GM18526 (cell line): ENCODE results near the gene ANKRD2.

Source experiments
- POLR2A ChIP-seq: IDR thresholded peaks from 3 replicates; pipeline ENCODE4 v1.6.1; 2011; ENCODE audit not compliant: insufficient read length; ENCODE audit errors: extremely low read depth

The ANKRD2 gene

GRCh38 chr10:97566336-97566996 lies 6.1 kb upstream of the ANKRD2 start:
- no peak for TF ChIP-seq POLR2A

DNA sequence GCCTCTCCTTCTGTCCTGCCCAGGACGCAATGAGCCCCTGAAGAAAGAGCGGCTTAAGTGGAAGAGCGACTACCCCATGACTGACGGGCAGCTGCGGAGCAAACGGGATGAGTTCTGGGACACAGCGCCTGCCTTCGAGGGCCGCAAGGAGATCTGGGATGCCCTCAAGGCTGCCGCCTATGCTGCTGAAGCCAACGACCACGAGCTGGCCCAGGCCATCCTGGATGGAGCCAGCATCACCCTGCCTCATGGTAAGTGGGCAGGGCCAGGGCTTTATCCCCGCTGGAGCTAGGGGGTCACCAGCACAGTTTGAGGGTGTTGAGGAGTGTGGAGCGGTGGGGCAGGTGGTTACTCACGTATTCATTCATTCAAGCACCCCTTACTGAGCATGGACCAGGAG lies 4.7 kb upstream of the ANKRD2 start:
- TF ChIP-seq POLR2A, result no peak

DNA sequence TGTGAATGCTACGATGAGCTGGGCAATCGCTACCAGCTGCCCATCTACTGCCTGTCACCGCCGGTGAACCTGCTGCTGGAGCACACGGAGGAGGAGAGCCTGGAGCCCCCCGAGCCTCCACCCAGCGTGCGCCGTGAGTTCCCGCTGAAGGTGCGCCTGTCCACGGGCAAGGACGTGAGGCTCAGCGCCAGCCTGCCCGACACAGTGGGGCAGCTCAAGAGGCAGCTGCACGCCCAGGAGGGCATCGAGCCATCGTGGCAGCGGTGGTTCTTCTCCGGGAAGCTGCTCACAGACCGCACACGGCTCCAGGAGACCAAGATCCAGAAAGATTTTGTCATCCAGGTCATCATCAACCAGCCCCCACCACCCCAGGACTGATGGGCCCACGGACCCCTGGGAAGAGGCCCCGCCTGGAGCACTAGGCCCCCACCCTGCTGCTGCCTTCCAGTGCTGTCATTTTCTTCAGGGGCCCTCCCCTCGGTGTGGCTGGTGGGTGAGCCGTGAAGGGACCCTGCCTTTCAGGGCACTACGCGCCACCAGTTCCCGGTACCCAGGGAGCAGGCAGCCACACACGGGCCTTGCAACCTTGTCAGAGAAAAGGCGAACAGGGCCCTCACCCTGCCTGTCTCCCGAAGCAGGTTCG lies 2.3 kb upstream of the ANKRD2 start:
- TF ChIP-seq POLR2A, result no peak

DNA sequence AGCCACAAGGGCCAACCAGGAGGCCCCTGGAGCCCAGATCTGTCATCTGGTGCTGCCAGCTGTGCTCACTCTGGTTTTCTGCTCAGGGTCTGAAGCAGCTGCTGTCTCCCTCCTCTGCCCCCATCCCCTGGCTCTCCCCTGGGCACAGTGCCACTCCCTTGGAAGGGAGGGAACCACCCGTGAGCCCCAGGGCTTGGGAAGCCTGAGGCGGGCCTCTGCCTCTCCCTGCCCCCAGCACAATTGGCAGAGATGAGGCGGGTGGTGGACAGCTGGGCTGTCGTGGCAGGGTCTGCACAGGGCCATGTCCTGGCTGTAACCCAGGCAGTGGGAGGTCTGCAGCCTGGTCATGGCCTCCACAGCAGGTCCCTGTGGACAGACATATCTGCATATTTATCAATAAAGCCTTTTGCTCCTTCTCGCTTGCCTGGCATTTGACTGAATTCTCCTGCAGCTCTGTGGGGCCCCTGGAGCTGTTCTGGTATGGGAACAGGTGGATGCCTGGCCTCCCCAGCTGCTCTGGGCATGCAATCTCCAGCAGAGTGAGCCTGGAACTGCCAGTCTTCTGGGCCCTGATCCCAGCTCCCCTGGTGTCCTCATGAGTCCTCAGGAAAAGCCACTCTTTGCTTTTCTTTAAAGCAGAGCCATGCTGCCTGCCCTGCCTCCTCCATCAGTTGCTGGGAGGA lies 1.6 kb upstream of the ANKRD2 start:
- TF ChIP-seq POLR2A, result no peak

GRCh38 chr10:97571622-97572021 lies 957 bp upstream of the ANKRD2 start:
- no peak for TF ChIP-seq POLR2A

DNA sequence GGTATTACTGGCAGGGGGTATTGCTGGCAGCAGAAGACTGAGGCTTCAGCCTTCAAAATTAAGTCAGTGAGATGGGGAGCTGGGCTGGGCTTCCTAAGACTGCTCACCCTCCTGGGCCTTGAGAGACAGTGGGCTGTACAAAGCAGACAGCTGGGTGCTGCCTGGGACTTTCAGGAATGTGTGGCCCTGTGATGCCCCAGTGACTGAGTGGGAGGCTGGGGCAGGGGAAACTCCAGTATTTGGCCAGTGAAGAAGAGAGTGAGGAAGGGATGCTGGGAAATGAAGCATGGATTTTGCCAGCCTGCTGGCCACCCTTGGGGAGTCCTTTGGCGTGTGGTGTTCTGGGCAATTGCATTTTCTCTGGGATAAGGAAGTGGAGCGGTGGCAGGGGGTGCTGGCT lies 442 bp downstream of the ANKRD2 start:
- TF ChIP-seq POLR2A, result no peak

DNA sequence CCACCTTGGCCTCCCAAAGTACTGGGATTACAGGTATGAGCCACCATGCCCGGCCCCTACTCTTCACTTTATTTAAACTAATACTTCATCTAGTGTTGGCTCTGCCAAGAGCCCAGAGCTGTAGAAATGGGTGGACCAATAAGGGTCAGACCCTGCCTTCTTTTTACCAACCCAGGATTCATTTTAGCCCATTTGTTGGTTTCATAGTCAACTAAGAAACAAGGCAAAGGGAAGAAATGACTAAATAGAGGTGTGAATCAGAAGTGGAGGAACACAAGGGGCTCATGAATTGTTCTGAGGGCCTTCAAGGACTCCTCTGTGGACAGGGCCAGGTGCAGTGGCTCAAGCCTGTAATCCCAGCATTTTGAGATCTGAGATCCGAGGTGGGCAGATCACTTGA lies 1.1 kb downstream of the ANKRD2 start:
- TF ChIP-seq POLR2A, result no peak

- TF ChIP-seq POLR2A, result no peak
These were observed 2.0 kb downstream of the ANKRD2 start for GRCh38 chr10:97574374-97575126.

GRCh38 chr10:97575127-97575668 lies 2.6 kb downstream of the ANKRD2 start:
- TF ChIP-seq POLR2A, result no peak

- no peak for TF ChIP-seq POLR2A
These were observed 5.1 kb downstream of the ANKRD2 start for GRCh38 chr10:97577701-97578100.

DNA sequence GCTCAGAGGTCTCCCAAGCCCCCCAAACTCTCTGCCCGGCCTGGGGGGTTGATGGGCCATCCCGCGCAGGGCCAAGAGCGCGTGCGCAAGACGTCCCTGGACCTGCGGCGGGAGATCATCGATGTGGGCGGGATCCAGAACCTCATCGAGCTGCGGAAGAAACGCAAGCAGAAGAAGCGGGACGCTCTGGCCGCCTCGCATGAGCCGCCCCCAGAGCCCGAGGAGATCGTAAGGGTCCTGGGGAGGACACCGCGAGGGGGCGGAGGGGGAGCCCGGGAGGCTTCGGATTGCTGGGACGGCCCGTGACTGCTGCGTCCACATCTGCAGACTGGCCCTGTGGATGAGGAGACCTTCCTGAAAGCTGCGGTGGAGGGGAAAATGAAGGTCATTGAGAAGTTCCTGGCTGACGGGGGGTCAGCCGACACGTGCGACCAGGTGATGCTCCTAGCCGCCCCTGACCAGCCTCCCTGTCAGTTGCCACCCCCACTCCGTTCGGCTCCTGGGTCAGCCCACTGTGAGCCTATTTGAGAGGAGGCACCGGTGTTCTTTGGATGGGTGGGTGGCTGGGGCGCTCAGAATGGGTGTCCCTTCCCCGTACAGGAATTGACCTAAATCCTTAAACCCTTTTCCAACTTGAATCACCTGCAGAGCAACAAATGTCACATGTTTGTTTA lies 5.7 kb downstream of the ANKRD2 start:
- no peak for TF ChIP-seq POLR2A

GRCh38 chr10:97580421-97581367 lies 8.1 kb downstream of the ANKRD2 start:
- TF ChIP-seq POLR2A, result no peak

GRCh38 chr10:97582169-97582568 lies 9.6 kb downstream of the ANKRD2 start:
- TF ChIP-seq POLR2A, result no peak

DNA sequence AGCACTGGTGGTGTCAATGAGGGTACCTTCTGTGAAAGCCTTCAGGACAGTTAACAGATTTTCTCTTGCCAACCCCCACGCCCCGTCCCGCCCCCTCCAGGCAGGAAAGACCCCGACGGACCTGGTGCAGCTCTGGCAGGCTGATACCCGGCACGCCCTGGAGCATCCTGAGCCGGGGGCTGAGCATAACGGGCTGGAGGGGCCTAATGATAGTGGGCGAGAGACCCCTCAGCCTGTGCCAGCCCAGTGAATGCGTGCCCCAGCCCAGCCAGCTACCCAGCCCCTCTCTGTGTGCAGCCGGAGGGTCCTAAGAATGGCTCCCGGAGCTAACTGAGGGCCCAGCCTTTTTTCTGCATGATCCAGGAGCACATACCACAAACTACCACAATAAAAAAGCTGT lies 10.9 kb downstream of the ANKRD2 start:
- TF ChIP-seq POLR2A, result no peak
